Calu3 (cell line): Measurements from ENCODE around the gene NEURL1. TPM values are rescaled to one million over a fixed set of nuclear protein-coding genes. Genes with fewer than 3 reads are reported as not detected.

Source experiments
- BruUV-seq: library from RNA; stranded (reverse); fragments of 400-500 nt; replicated peaks from 2 replicates; lab custom pipeline; 2021; lab: Mats Ljungman, UMichigan
- CTCF ChIA-PET: fragments of 300-600 bp; sonication (Branson Sonifier 250); formaldehyde crosslinking; loops from one replicate; lab custom pipeline; 2022; ENCODE audit warnings: antibody characterized with exemption; lab: Charles Lee
- DNase-seq: peaks from one replicate; pipeline ENCODE4 v3.0.0; 2022
- H3K27ac Mint-ChIP-seq: one replicate; pipeline ENCODE4 v1.8.0; 2022; ENCODE audit warnings: mixed read lengths; ENCODE audit not compliant: unreplicated experiment
- H3K27me3 Mint-ChIP-seq: one replicate; pipeline ENCODE4 v1.8.0; 2022; ENCODE audit warnings: mixed read lengths; ENCODE audit not compliant: unreplicated experiment
- H3K36me3 Mint-ChIP-seq: one replicate; pipeline ENCODE4 v1.8.0; 2022; ENCODE audit warnings: mild to moderate bottlenecking, moderate library complexity, mixed read lengths; ENCODE audit not compliant: insufficient read depth, unreplicated experiment
- H3K4me1 Mint-ChIP-seq: one replicate; pipeline ENCODE4 v1.8.0; 2022; ENCODE audit warnings: mild to moderate bottlenecking, low read depth, mixed read lengths; ENCODE audit not compliant: unreplicated experiment
- H3K4me3 Mint-ChIP-seq: one replicate; pipeline ENCODE4 v1.8.0; 2022; ENCODE audit warnings: mild to moderate bottlenecking, low read depth, moderate library complexity, mixed read lengths; ENCODE audit not compliant: unreplicated experiment
- H3K9me3 Mint-ChIP-seq: one replicate; pipeline ENCODE4 v1.8.0; 2022; ENCODE audit warnings: low read depth, mixed read lengths; ENCODE audit not compliant: unreplicated experiment
- CTCF ChIP-seq: fragments of 200-600 bp; IDR thresholded peaks from one replicate; pipeline ENCODE4 v1.8.0; 2022; ENCODE audit warnings: antibody characterized with exemption; ENCODE audit not compliant: unreplicated experiment
- intact Hi-C: fragments of 100-400 bp; cut with micrococcal nuclease; formaldehyde crosslinking; loops from one replicate; pipeline ENCODE4 v1.10.0; 2022; ENCODE audit not compliant: unreplicated experiment
- total RNA-seq: library from RNA; stranded (reverse); gene quantifications from 2 replicates; pipeline ENCODE4 v1.2.3, GENCODE V29; 2022

Gene NEURL1
- total RNA-seq, 1 experiment from 2014 or later = not detected

GRCh38 chr10:103576862-103577261 is 83.4 kb downstream of the NEURL1 start:
- H3K36me3 Mint-ChIP-seq = no peaks in the 10 kb centered on the region
- H3K27me3 Mint-ChIP-seq = peaks cover 12% of the 10 kb centered on the region
- peaks cover 19% of the 10 kb centered on the region for H3K4me1 Mint-ChIP-seq
- intact Hi-C loops = loop anchor here (10.0 kb wide), 1 partner anchor 72 kb away; no protein-coding TSS in a partner anchor
- H3K4me3 Mint-ChIP-seq = no peak overlapping the region
- BruUV-seq = no TSS peak
- CTCF ChIA-PET = no interaction called here
- no peak for TF ChIP-seq CTCF
- no peak overlapping the region for H3K27ac Mint-ChIP-seq
- no peaks in the 10 kb centered on the region for H3K9me3 Mint-ChIP-seq
- DNase-seq = no peak

- H3K4me1 Mint-ChIP-seq = peaks cover 19% of the 10 kb centered on the region
- H3K36me3 Mint-ChIP-seq = no peaks in the 10 kb centered on the region
- intact Hi-C loops = loop anchor here (10.0 kb wide), 1 partner anchor 74 kb away; no protein-coding TSS in a partner anchor
- CTCF ChIA-PET = no interaction called here
- H3K4me3 Mint-ChIP-seq = no peak overlapping the region
- TF ChIP-seq CTCF = no peak
- no peak overlapping the region for H3K27ac Mint-ChIP-seq
- peaks cover 24% of the 10 kb centered on the region for H3K27me3 Mint-ChIP-seq
- no TSS peak for BruUV-seq
- peak; percentile 51 for DNase-seq
- H3K9me3 Mint-ChIP-seq = no peaks in the 10 kb centered on the region
Measured at GRCh38 chr10:103578782-103579382, 85.4 kb downstream of the NEURL1 start.

- Mint-ChIP-seq H3K36me3 (no peaks in the 10 kb centered on the region), H3K4me3 (no peak overlapping the region), H3K27me3 (peaks cover 24% of the 10 kb centered on the region), H3K9me3 (no peaks in the 10 kb centered on the region), H3K4me1 (peaks cover 19% of the 10 kb centered on the region), H3K27ac (no peak overlapping the region)
- no TSS peak for BruUV-seq
- no peak for DNase-seq
- TF ChIP-seq CTCF = no peak
- intact Hi-C loops = no loop called here
- CTCF ChIA-PET = no interaction called here
Measured at GRCh38 chr10:103580011-103580410, 86.5 kb downstream of the NEURL1 start.

- no peak overlapping the region for H3K4me3 Mint-ChIP-seq
- H3K36me3 Mint-ChIP-seq = no peaks in the 10 kb centered on the region
- H3K27me3 Mint-ChIP-seq = peaks cover 23% of the 10 kb centered on the region
- CTCF ChIA-PET = interaction anchor here (0.5 kb wide), 1 partner anchor 487 kb away, joined by 4 read pairs; no protein-coding TSS in a partner anchor
- H3K27ac Mint-ChIP-seq = no peak overlapping the region
- no peak for DNase-seq
- peaks cover 19% of the 10 kb centered on the region for H3K4me1 Mint-ChIP-seq
- no TSS peak for BruUV-seq
- intact Hi-C loops = no loop called here
- H3K9me3 Mint-ChIP-seq = no peaks in the 10 kb centered on the region
- no peak for TF ChIP-seq CTCF
Measured at GRCh38 chr10:103580430-103580829, 86.9 kb downstream of the NEURL1 start.
